NCI-H2196 (cell line): Measurements from ENCODE around the gene RPF1.
"Not testable (repeated sequence)": the region's sequence is repeated elsewhere in the genome, so short reads cannot be mapped to it uniquely, and the experiment has no call there.

Experiments used
- DNase-seq: peaks from one replicate; lab custom pipeline; 2025; ENCODE audit not compliant: unreplicated experiment; lab: John Stamatoyannopoulos, UW

The RPF1 gene, protein sequence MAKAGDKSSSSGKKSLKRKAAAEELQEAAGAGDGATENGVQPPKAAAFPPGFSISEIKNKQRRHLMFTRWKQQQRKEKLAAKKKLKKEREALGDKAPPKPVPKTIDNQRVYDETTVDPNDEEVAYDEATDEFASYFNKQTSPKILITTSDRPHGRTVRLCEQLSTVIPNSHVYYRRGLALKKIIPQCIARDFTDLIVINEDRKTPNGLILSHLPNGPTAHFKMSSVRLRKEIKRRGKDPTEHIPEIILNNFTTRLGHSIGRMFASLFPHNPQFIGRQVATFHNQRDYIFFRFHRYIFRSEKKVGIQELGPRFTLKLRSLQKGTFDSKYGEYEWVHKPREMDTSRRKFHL

GRCh38 chr1:84478876-84479868 is at the start of gene RPF1:
TSS of gene RPF1 (plus strand) at chr1:84479266. CDS start at chr1:84479282, 16 bp downstream.
- peak; percentile 65 for DNase-seq

- no peak for DNase-seq
These were observed 48.5 kb upstream of the RPF1 start for GRCh38 chr1:84430546-84430945.

GRCh38 chr1:84433258-84434080 is 45.6 kb upstream of the RPF1 start:
- DNase-seq, result peak; percentile 78

DNA sequence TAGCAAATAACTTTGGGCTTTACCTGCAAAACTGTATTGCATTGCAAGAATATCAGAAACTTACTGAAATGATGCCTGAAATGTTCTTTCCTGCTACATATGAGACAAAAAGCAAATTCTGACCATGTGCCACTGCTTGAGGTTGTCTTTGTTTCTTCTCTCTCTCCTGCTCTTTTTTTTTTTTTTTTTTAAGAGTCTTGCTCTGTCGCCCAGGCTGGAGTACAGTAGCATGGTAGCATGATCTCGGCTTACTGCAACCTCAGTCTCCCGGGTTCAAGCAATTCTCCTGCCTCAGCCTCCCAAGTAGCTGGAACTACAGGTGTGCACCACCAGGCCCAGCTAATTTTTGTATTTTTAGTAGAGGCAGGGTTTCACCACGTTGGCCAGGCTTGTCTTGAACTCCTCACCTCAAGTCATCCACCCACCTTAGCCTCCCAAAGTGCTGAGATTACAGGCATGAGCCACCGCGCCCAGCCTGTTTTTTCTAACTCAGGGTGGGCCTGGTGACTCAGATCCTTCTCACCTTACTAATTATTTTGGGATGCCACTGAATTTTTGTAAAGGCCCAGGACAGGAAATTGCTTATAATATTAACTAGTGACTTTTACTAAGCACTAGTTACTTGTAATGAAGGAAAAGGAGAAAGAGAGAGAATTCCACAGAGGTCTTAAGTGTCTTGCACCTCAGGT is 44.8 kb upstream of the RPF1 start:
- DNase-seq, result no peak

GRCh38 chr1:84434801-84435549 is 44.1 kb upstream of the RPF1 start:
- no peak for DNase-seq

DNA sequence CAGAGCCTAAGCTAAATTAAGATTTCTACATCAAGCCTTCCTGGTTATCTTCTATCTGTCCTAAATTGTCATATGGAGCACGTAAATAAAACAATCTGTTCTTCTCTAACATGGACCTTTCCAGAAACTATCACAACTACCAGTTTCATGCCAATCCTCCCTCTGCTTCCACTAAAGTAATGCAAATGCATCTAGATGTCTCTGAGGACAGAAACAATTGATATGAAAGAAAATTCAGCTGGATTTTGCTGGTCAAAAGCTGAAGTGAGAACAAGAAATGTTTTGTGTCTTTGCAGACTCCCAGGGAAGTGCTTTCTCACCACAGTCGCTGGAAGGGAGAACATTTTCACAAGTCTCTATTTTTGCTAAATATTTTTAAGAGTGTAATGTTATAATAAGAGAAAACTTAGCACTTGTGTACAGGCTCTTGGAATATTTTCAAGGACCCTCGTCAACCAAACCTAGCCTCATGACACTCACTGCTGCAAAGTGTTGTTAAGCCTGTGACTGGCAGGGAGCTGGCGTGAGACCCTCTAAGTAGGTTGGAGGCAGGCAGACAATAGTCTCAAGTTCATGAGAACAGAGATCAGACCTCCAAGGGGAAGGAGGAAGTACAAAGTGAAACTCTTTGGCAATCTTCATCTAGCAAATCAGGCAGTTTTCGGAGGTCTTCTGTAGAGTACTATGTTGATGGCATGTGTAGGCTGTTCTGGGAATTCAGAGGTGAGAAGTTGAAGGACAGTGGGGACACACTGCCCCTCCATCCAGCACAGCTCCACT is 42.0 kb upstream of the RPF1 start:
- DNase-seq, result no peak

DNA sequence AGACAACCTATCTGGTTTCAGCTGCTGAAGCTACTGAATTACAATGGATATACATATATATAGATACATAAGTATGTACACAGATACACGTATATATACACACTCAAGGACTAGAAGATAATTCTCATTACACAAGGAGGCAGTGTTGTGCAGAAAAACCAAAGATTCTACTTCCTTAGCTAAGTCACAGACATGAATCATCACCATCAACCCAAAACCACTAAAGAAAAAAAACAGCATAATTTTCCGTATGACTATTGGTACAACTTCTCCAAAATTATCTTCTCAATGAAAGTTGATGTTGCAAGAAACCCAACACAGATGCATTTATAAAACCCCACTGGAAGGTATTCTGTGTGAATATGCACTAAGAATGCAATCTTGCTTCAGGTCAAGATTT is 36.8 kb upstream of the RPF1 start:
- peak; percentile 10 for DNase-seq

DNA sequence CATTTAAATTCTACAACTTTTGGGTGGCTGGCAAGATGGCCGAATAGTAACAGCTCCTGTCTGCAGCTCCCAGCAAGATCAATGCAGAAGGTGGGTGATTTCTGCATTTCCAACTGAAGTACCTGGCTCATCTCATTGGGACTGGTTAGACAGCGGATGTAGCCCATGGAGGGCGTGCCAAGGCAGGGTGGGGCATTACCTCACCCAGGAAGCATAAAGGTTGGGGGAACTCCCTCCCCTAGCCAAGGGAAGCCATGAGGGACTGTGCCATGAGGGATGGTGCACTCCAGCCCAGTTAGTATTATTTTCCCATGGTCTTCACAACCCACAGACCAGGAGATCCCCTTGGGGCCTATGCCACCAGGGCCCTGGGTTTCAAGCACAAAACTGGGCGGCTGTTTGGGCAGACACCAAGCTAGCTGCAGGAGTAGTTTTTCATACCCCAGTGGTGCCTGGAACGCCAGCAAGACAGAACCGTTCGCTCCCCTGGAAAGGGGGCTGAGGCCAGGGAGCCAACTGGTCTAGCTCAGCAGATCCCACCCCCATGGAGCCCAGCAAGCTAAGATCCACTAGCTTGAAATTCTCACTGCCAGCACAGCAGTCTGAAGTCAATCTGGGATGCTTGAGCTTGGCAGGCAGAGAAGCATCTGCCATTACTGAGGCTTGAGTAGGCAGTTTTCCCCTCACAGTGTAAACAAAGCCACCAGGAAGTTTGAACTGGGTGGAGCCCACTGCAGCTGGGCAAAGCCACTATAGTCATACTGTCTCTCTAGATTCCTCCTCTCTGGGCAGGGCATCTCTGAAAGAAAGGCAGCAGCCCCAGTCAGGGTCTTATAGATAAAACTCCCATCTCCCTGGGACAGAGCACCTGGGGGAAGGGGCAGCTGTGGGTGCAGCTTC is 36.1 kb upstream of the RPF1 start:
- DNase-seq, result not testable (repeated sequence)

DNA sequence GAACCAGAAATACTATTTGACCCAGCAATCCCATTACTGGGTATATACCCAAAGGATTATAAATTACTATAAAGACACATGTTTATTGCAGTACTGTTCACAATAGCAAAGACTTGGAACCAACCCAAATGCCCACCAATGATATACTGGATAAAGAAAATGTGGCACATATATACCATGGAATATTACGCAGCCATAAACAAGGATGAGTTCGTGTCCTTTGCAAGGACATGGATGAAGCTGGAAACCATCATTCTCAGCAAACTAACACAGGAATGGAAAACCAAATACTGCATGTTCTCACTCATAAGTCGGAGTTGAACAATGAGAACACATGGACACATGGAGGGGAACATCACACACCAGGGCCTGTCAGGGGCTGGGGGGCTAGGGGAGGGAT is 30.4 kb upstream of the RPF1 start:
- not testable (repeated sequence) for DNase-seq

DNA sequence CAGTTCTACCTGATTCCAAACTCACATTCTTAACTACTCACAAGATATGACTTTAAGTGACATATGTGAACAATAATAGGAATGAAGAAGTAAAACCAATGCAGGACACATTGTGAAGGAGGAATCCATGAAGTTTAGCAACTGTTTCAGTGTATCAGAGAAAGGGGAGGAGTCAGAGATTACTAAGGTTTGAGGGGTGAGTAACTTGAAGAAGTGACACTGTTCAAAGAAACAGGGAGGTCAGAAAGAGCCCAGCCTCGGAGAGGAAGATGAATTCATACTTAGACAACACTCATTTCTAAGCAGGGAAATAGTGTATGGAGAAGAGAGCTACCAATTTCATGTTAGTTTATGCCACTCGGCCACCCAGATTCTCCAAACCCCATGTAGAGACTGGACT is 28.2 kb upstream of the RPF1 start:
- no peak for DNase-seq

- DNase-seq, result no peak
These were observed 26.6 kb upstream of the RPF1 start for GRCh38 chr1:84452436-84452835.

DNA sequence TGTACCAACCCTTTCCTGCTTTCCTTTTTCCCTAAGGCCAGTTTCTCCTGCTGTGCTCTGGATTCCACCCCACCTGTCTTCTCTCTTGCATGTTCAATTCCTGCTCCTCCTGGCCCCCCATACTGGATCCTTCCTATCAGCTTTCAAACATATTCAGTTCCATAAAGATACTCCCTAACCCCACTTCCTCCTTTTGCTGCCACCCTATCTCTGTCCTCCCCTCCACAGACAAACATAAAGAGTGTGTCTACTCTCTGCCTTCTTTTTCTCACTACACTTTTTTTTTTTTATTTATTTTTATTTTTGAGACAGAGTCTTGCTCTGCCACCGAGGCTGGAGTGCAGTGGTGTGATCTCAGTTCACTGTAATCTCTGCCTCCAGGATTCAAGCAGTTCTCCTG is 16.9 kb upstream of the RPF1 start:
- no peak for DNase-seq

GRCh38 chr1:84467298-84467697 is 11.8 kb upstream of the RPF1 start:
- no peak for DNase-seq

DNA sequence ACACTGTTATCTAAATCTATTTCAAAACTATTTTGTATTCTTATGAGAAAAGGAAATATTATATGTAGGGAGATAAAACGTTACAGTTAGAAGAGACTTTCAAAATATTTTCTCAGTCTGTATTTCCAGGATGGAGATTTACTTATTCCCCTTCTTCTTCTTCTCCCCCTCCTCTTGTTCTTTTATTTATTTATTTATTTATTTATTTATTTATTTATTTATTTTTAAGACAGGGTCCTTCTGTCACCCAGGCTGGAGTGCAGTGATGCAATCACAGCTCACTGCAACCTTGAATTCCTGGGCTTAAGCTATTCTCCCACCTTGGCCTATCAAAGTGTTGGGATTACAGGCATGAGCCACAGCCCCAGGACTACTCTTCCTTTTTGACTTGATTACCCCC is 2.8 kb upstream of the RPF1 start:
- no peak for DNase-seq

DNA sequence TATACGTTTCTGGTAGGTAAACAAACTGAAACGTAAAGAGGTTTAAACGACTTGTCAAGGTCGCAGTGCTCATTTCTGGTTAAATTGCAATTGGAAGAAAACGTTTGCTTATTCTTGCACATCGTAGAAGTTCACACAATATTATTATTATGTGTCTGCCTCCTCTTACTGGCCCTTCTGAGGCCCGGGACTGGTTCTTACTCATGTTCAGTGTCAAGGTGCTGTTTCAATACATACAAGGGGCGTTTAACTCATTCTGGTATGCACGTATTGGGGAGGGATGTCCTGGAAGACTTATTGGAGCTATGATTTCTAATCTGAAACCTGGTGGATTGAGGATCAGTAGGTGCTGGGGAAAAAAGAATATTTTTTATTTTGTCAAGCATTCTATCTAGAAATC is 932 bp downstream of the RPF1 start:
- no peak for DNase-seq

DNA sequence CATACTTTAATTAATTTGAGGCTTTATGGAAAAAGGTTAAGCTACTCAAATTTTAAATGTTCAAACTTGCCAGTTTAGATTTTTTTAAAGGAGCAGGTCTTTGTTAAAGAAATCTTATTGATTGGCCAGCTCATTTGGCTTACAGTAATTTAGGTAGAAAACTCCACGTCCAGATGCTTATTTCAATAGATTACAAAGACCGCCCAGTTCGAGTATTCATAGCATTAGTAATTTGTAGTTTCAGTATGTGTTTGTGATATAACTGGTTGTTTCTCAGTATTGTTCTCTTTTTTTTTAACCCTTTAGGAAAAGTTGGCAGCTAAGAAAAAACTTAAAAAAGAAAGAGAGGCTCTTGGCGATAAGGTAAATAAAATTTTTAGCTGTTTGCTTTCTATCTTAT is 1.6 kb downstream of the RPF1 start:
- DNase-seq, result no peak

GRCh38 chr1:84481317-84481716 is 2.3 kb downstream of the RPF1 start:
- no peak for DNase-seq

DNA sequence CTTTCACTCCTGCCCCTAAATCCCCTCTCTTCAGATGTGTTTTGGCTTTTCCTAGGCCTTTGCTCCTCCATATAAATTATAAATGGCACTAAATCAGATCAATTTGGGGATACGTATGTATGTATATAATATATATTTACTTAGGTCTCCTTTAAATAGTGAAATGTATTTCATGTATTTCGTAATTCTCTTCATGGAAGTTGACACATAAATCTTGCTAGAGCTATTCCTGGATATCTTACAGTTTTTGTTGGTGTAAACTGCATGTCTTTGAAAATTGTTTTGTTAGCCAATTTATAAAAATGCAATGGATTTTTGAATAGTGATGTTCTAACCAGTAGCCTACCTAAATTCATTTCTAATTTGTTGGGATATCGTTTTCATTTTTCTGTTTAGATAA is 9.0 kb downstream of the RPF1 start:
- no peak for DNase-seq
